AG09319 (cell line): ENCODE measurements around the gene TDRD5.
A peak's percentile ranks its signal among the peaks of the same experiment; 100 is the strongest.

Experiments used
- DNase-seq: peaks from one replicate; pipeline ENCODE4 v3.0.0-alpha.2; 2010; ENCODE audit warnings: low read depth; ENCODE audit errors: extremely low read depth
- TF ChIP-seq, protein P1 (sequence below): IDR thresholded peaks from 2 replicates; pipeline ENCODE4 v1.5.1; 2011; ENCODE audit warnings: low read depth, mild to moderate bottlenecking, inconsistent platforms, low read length, moderate library complexity

TDRD5 gene

DNA sequence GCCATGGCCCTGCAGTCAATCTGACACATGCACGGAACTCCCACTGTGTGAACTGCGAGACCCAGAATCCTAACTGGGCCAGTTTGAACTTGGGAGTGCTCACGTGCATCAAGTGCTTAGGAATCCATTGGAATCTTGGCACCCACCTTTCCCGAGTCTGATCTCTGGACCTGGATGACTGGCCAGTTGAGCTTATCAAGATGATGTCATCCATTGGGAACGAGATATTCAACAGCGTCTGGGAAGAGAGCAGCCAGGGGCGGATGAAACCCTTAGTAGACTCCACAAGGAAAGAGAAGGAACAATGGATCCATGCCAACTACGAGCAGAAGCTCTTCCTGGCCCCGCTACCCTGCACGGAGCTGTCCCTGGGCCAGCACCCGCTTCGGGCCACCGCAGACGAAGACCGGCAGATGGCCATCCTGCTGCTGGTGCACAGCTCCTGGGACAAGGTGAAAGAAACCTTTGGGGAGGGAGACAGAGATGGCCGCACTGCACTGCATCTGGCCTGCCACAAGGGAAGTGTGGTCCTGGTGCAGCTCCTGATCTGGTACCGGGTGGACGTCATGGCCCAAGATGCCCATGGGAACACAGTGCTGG, 3.1 kb upstream of the TDRD5 start:
- DNase-seq, result no peak
- TF ChIP-seq, protein P1, sequence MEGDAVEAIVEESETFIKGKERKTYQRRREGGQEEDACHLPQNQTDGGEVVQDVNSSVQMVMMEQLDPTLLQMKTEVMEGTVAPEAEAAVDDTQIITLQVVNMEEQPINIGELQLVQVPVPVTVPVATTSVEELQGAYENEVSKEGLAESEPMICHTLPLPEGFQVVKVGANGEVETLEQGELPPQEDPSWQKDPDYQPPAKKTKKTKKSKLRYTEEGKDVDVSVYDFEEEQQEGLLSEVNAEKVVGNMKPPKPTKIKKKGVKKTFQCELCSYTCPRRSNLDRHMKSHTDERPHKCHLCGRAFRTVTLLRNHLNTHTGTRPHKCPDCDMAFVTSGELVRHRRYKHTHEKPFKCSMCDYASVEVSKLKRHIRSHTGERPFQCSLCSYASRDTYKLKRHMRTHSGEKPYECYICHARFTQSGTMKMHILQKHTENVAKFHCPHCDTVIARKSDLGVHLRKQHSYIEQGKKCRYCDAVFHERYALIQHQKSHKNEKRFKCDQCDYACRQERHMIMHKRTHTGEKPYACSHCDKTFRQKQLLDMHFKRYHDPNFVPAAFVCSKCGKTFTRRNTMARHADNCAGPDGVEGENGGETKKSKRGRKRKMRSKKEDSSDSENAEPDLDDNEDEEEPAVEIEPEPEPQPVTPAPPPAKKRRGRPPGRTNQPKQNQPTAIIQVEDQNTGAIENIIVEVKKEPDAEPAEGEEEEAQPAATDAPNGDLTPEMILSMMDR, result no peak

DNA sequence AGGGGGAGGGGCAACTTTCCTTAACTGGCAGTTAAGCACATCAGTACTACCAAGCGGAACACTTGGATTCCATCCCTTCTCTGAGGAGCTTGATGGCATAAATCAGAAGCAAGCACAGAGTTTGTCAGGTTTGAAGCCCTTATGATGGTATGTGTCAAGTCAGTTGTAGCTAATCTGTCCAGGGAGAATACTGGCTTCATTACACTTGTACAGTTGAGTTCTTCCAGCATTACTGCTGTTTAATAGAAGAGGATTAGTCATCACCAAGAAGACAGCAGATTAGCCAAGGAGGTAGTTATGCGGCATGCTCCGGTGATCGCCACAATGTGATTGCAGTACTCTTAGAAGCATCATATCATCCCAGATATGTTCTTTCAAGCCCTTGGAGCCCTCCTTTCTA, 2.1 kb upstream of the TDRD5 start:
- TF ChIP-seq, protein P1, result no peak
- no peak for DNase-seq

DNA sequence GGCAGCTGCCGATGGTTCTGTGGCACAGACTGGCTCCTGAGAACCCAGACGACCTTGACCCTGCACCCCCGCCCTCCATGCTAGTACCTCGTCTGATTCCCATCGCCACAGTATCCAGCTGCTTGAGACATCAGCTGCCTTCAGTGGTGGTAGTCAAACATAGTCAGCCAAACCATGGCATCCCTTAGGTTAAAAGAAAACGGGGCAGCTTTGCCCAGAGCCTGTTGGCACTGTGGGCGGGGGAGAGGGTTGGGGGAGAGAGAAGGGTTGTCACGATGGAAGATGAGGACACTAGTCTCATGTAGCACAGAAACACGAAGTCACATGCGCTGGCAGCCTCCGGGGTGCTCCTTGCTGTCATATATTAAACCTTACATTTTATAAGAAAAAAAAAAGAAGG, 961 bp upstream of the TDRD5 start:
- no peak for DNase-seq
- TF ChIP-seq, protein P1, result no peak

DNA sequence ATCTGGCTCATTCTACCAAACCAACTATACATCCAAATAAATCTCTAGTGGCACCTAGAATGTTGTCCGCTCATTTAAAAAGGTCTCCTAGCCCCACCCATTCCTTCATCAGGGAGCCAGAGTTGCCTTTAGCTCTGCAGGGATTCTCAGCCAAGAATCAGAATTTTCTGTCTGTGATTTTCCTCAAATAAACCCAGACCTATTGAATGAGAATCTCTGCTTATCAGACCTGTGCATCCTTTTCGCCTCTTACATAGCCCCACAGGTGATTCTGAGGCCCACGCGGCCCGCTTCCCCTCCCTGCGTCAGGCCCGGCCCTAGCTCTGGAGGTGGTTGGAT, 410 bp upstream of the TDRD5 start:
- TF ChIP-seq, protein P1, result no peak
- DNase-seq, result no peak

DNA sequence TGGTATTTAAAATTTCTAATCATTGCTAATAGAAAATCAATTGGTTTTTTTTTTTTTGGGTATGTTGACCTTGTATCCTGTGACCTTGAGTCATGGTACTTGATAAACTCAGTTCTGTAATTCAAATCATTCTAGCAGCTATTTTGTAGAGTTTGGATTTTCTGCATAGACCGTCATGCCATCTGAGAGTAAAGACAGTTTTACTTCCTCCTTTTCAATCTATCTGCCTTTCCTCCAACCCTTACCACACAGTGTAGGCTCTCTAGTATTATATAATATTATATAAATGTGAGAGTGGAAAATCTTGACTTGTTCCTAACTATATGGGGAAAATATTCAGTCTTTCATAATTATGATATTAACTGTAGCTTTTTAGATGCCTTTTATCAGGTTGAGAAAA, 7.0 kb downstream of the TDRD5 start:
- no peak for DNase-seq
- TF ChIP-seq, protein P1, result no peak

DNA sequence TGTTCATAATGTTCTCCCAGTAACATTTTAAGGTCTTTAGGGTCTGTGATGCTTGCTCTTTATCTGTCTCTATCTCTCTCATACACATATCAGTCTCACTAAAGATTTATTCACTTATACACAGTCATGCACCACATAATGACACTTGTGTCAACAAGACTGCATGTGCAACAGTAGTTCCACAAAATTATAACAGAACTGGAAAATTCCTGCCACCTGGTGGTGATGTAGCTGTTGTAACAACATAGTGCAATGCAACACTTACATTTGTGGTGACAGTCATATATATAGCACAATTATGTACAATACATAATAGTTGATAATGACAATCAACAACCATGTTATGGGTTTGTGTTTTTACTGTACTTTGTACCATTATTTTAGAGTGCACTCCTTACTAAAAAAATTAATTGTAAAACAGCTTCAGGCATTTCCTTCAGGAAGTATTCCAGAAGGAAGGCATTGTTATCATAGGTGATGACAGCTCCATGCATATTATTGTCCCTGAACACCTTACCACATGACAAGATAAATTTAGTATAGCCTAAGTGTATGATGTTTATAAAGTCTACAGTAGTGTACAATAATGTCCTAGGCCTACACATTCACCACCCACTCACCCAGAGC, 8.1 kb downstream of the TDRD5 start:
- TF ChIP-seq, protein P1, result peak; percentile 17
- DNase-seq, result no peak

DNA sequence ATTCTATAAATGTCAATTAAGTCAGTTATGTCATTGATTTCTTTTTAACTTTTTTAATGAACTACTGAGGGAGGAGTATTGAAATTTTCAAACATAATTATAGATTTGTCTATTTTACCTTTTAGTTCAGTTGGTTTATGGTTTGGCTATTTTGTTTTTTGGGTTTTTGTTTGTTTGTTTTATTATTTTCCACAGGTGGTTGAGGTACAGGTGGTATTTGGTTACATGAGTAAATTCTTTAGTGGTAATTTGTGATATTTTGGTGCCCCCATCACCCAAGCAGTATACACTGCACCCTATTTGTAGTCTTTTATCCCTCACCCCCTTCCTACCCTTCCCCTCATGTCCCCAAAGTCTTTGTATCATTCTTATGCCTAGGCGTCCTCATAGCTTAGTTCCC, 9.5 kb downstream of the TDRD5 start:
- no peak for DNase-seq
- TF ChIP-seq, protein P1, result no peak
